WI38 (cell line): ENCODE measurements around the gene LGALS3BP.

Source experiments
- H3K4me3 ChIP-seq: 2 replicates; pipeline ENCODE4 v1.5.1; 2011; ENCODE audit warnings: low read depth, mild to moderate bottlenecking, control low read depth, low read length
- TF ChIP-seq, protein P1 (sequence below): IDR thresholded peaks from 2 replicates; pipeline ENCODE4 v1.5.1; 2012; ENCODE audit warnings: low read depth, mild to moderate bottlenecking, control low read depth, low read length

Gene LGALS3BP

DNA sequence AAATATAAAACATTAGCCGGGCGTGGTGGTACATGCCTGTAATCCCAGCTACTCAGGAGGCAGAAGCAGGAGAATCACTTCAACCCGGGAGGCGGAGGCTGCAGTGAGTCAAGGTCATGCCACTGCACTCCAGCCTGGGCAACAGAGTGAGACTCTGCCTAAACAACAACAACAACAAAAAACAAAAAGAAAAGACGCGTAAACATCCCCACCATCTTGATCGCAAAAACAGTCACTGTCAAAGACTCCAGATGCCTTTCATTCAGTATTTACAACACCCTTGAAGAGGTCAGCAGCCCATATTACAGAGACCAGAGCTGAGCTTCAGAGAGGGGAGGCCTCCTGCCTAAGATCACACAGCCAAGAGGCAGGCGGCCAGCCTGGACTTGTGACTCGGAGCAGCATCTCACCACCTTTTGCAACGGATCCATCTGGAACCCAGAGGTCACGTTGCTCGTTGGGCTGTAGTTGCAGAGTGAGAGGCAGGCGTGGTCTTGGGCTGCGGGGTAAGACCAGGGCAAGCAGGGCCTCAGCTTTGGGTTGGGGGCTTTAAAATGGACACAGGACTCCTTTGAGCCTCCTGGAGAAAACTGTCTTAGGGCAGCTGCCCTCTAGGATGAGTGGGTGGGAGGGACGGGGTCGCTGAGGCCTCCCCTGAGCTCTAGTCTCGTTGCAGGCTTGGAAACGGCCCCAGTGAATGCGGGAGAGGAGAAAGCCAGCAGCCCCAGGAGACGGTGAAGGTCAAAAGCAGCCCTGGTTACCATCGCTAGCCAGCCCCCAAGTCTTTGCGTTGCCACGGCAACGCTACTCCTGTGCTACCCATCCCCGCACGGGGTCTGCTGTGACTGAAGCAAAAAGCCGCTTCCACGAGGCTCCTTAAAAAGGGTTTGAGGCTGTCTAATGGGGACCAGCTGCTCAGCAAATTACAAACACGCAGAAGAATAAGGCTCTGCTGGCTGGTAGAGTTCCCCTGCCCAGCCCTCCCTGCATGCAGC is 26.1 kb downstream of the LGALS3BP start:
- TF ChIP-seq, protein P1, sequence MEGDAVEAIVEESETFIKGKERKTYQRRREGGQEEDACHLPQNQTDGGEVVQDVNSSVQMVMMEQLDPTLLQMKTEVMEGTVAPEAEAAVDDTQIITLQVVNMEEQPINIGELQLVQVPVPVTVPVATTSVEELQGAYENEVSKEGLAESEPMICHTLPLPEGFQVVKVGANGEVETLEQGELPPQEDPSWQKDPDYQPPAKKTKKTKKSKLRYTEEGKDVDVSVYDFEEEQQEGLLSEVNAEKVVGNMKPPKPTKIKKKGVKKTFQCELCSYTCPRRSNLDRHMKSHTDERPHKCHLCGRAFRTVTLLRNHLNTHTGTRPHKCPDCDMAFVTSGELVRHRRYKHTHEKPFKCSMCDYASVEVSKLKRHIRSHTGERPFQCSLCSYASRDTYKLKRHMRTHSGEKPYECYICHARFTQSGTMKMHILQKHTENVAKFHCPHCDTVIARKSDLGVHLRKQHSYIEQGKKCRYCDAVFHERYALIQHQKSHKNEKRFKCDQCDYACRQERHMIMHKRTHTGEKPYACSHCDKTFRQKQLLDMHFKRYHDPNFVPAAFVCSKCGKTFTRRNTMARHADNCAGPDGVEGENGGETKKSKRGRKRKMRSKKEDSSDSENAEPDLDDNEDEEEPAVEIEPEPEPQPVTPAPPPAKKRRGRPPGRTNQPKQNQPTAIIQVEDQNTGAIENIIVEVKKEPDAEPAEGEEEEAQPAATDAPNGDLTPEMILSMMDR = no peak
- H3K4me3 ChIP-seq = no peak overlapping the region

DNA sequence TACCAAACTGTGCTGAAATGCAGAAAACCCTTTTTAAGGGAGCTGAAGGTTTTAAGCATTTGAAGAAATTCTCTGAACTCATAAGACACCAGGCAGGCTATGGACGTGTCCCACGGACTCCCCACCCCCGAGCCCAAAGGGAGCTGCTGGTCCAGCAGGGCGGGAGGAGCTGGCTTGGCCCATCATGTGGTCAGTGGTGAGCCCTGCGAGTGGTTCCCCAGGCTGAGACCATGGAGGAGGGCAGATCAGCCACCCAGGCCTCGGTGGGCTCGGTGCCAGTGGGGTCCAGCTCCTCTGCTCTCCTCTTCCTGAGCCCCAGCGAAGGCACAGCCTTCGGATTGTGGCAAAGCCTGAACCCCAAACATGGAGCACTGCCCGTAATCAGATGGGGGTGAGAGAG is 27.0 kb downstream of the LGALS3BP start:
- TF ChIP-seq, protein P1 = no peak
- no peak overlapping the region for H3K4me3 ChIP-seq

DNA sequence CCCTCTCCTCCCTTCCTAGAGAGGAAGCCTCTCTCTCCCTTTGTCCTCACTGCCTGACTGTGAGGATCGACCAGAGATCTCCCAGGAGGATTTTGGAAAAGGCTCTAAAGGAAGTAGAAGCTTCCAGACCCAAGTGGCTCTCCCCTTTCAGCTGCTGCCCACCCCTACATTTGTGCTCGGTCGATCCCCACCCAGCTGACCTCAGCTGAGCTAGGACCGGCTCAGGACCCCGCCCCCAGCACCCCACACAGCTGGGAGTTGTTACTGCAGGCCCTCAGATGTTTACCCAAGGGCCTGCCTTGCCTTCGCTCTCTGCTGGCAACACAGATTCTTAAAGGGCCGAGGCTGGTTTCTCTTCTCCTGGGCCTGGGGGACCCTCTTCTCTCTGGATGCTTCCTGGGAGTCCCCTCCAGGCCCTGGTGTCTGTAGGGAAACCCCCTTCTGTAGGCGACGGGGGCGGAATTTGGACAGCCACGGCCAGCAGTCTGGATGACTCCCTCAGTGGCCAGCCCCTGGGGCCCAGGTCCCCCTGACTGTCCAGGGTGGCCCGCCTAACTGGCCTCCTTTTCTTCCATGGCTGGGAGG is 27.7 kb downstream of the LGALS3BP start:
- no peak overlapping the region for H3K4me3 ChIP-seq
- TF ChIP-seq, protein P1 = no peak

DNA sequence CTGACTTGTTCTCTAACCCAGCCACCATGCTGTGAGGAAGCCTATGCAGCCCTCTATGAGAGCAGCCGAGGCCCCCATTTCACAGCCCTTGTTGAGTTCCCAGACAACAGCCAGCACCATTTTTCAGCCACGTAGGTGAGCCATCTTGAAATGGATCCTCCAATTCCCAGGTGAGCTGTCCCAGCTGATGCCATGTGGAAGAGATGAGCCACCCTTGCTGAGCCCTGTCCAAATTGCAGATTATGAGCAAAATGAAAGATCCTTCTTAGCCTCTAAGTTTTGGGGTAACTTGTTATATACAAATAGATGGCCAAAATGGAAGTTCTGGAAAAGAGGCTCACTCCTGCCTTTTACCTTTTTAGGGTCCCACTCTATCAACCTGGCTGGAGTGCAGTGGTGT is 28.9 kb downstream of the LGALS3BP start:
- H3K4me3 ChIP-seq = no peak overlapping the region
- TF ChIP-seq, protein P1 = no peak

DNA sequence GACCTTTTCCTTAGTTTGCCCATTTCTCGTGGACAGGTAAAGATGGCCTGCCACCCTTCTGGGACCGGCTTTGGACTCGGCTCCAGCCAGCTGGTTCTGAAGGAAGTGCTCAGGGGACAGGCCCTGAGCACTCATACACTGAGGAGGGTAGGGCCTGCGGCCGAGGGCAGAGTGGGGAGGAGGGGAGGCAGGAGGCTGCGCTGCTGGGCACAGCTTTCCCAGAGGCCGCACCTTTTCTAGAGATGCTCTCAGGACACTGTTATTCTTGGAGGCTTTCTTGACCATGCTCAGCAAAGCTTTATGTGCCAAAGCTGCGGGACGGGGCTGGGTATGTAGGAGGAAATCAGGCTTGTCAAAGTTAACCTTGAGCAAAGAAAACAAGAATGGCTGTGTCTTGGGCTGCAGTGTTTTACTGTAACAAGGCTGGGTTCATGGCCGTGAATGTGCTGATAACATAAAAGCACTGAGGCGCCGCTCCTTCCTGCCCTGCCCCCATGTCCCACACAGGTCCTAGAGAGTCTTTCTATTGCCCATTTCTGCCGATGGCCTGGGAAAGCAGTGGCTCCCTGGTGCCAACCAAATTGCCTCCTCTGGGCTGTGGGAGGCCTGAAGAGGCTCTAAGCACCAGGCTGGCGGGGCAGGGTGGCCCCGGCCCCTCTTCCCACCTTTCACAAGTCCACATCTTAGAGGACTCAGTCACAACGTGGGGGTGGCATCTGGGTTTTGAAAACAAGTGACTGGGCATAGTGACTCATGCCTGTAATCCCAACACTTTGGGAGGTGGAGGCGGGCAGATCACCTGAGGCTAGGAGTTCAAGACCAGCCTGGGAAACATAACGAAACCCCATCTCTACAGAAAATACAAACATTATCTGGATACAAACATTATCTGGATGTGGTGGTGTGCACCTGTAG is 32.2 kb downstream of the LGALS3BP start:
- TF ChIP-seq, protein P1 = no peak
- H3K4me3 ChIP-seq = no peak overlapping the region

- TF ChIP-seq, protein P1 = no peak
- no peak overlapping the region for H3K4me3 ChIP-seq
Measured at GRCh38 chr17:78946631-78947030, 33.1 kb downstream of the LGALS3BP start.
